NCI-H2196 treated with DMSO at 0.1 percent for 48 hours (cell line): ENCODE results near the gene BTBD16.

Experiments
- DNase-seq: peaks from one replicate; lab custom pipeline; 2025; ENCODE audit not compliant: unreplicated experiment; lab: John Stamatoyannopoulos, UW

Gene BTBD16

DNA sequence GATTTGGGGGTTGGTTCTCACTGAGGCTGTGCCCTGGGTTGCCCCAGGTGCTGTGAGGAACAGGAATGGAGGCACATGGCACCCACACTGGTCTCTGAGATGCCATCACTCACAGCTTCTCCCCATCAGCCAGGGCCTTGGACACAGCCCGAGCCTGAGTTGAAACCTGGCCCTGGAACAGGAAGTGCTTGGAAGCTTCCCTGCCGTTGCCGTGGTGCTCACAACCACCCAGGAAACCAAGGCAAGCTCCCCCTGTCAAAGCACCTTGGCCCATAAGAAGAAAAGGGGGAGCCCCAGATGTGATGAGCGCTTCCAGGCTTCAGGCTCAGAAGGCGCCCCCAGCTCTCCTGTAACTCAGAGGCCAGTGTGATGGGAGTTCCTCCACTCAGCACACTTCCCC is at the start of gene BTBD16:
Gene BTBD16, plus strand, starts transcription at position 221 of the 400 bp plus-strand sequence. CDS start 3,786 bp downstream, outside the sequence.
- DNase-seq = no peak

DNA sequence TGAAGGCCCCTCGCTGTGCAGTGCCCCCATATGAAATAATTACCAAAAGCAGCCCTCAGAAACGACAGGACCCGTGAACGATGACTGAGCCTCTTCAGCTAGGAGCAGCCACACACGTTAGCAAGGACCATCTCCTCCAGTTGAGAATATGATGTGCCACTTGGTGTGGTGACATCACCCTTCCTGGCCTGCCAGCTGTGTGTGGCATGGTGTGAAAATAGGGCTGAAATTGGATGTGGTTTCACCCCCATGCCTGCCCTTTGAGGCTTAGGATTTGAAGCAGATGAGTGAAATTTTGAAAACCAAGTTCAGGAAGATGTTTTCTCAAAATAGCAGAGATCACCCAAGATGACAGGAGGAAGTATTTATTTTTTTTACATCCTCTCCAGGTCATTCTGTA is 49.1 kb upstream of the BTBD16 start:
- DNase-seq = no peak

DNA sequence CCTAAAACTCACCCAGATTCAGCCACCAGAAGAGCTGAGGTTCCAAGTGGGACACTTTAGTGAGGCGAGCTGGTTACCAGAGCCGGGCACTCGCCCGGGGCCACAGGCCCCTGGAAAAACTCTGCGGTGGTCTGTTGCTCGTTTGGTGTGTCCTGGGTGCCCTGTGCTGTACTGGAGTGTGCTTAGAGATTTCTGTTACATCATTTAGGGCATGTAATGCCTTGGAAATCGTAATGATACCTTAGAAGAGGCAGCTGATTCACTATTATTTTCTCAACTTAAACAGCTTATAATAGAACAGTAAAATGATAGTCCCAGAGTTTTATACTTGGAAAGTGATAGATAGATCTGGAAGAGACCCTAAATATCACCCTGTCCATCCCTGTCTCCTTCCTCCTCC is 48.5 kb upstream of the BTBD16 start:
- no peak for DNase-seq

DNA sequence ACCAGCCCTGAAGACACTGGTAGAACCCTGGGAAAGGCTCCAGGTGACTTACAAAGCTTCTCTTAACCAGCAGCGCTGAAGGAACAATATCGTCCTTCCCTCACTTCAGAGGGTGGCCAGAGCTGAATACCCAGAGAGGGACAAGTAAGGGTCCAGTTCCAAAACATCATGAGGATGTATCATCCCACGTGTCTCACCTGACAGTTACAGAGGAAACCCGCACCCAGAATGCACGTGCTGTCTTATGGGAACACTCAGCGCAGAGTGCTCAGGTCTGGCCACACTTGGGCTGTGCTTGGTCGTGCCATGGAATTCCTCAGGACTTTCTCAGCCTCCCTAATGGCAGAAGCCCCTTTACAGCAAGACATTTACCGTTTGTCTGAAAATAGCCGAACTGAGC is 46.9 kb upstream of the BTBD16 start:
- DNase-seq = no peak

DNA sequence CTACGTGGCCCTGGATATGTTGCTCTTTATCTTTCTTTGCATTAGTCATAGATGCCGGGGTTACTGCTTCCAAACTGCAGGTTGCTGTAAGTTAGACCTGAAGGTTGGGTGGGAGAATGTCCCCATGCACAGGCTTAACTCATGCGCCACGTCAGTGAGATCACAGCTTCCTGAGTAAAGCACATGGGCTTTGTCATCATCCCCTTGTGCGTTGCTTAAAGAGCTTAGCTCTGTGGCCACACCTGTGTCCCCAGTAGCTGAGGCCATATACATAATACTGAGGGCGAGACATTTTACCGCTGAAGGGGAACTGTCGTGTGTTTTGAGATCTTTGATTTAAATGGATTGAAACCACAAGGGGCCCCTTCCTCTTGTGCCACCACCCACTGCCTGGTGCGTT is 45.8 kb upstream of the BTBD16 start:
- DNase-seq = no peak

DNA sequence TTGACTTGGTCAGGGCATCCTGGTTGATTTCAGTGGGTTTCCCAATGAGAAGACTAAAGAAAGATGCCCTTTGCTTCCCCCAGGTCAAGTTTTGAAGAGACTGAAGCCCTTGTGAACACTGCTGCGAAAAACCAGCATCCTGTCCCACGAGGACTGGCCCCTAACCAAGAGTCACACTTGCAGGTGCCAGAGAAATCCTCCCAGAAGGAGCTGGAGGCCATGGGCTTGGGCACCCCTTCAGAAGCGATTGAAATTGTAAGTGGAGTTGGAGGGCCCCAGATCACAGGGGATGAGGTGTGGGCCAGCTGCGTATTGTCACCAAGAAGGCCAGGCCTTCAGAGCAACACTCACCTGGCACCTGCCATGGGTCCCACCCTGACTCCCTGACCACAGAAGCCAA is 43.3 kb upstream of the BTBD16 start:
- no peak for DNase-seq

DNA sequence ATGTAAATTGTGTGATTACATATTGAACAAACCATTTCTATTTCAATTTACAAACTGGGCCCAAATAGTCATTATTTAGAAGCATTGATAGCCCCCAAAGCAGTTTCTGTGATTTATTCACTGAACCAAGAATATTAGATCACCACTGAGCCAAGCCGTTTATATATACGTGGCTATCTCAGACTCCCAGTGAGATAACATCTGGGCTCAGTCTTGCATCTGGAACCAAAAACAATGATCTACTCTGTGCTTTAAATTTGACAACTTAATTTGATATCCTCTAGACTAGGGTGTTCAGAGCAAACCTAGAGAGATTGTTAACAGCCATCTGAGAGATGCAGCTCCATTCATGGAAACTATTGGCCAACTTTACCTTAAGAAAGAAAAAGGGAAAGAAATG is 41.4 kb upstream of the BTBD16 start:
- DNase-seq = no peak

DNA sequence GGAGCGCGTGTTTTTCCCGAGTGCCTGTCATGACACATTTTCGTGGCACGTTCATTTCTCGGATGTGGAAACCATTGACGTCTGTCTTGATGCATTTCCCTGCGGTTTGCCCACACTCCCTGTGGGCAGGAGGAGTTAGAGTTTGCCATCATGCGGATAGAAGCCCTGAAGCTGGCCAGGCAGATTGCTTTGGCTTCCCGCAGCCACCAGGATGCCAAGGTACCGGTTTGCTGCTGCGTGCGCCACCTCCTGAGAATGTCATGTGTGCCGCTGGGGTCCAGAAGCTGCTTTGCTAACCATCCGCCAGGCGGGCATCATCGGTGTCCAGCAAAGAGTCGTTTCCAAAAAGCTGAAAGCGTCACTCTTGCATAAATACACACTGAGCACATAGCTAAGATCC is 40.9 kb upstream of the BTBD16 start:
- no peak for DNase-seq

DNA sequence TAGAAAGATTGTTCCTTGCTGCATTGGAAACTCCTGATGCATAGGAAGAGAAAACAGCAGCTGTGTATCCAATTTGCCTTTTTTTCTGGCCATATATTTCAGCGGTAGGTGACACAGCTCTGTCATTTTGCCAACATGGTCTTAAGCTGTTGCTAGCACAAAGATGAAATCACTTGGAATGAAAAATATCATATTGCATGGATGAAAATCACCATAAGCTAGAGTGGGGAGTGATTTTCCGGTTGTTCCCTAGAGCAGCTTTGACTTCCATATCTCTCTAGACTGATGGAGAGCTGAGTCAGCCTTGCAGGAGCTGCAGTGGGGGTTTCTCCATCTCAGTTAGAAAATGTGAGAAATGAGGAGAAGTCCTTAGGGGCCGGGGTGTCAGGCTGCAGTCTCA is 38.3 kb upstream of the BTBD16 start:
- no peak for DNase-seq

DNA sequence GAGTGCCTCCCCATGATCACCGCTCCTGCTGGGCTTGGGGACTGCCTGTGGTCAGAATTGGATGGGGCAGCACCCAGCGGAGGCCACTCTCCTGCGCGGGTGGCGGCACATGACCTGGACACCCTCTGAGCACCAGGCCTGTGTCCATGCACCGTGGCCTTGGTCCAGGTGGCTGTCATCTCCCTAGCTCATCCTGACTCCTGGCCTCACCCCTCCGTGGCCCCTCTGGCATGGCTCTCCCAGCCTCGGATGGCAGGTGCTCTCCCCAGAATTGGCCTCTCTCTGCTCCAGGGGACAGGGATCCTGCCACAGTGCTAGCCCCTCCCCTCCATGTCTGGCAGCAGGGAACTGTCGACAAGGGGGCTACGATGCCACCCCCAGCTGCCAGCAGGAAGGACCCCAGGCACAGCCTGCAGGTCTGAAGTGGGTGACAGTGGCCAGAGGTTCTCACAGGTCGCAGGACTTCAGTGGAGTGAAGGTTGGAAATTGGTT is 37.2 kb upstream of the BTBD16 start:
- peak; percentile 37 for DNase-seq

DNA sequence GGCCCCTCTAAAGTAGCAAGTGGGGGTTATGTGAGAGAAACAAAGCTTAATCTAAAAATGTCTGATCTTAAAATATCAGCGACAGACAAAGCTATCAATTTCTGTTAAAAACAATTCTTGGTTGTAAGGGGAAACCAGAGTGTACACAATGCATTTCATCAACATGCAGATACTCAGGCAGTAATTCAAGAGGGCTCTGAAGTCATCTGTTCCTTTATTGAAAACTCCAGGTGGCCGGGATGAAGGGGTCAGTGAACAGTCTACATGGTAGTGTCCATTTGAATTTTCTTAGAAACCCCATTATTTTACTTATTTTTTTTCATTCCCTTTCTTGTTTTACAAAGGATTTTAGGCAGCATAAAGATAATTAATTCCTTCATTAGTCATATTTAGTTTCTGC is 36.7 kb upstream of the BTBD16 start:
- DNase-seq = peak; percentile 61

DNA sequence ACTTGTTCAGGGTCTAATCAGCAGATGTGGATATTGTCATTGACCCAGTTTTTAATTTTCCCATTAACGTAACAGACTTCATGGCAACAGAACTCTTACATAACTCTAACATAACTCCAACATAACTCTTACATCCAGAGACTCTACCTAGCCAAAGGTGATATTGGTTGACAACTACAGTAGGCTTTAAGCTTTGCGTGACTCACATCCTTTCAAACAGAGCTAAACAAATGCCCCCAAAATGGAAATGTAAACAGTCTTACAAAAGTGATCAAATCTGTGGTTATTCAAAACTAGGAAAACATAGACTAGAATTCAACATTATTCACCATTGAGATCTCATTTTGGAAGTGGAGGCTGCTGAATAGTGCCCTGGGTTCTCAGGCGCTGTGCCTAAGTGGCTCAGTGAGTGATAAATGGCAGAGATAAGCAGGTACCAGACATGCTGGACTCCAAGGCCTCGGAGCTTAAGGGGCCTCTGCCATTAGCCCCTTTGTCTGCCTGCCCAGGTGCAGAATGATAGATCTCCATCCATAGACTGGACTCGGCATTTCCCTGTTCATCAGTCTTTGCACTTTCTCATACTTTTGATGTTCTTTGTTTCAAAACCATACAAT is 34.3 kb upstream of the BTBD16 start:
- DNase-seq = peak; percentile 52

DNA sequence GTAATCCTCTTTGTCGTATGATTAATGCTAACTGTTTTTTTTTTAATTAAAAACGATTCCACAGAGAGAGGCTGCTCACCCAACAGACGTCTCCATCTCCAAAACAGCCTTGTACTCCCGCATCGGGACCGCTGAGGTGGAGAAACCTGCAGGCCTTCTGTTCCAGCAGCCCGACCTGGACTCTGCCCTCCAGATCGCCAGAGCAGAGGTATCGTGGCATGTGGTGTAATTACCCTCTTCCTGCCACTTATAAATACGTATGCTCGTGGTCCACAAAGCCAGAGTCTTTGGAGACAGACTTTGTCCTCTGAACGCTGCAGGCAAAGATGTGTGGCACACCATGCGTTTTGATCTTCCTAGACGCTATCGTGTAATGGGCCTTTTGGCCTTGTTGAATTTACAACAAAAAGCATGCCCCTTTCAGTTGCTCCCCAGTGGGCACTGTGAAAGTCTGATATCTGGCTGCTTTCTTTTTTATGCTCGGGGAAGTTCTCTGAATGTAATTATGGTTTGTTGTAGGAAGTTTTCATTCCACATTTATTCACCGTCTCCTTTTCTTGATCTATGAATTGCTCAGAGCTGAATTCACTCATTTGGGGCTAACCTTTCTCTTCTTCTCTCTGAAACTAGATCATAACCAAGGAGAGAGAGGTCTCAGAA is 33.6 kb upstream of the BTBD16 start:
- no peak for DNase-seq

DNA sequence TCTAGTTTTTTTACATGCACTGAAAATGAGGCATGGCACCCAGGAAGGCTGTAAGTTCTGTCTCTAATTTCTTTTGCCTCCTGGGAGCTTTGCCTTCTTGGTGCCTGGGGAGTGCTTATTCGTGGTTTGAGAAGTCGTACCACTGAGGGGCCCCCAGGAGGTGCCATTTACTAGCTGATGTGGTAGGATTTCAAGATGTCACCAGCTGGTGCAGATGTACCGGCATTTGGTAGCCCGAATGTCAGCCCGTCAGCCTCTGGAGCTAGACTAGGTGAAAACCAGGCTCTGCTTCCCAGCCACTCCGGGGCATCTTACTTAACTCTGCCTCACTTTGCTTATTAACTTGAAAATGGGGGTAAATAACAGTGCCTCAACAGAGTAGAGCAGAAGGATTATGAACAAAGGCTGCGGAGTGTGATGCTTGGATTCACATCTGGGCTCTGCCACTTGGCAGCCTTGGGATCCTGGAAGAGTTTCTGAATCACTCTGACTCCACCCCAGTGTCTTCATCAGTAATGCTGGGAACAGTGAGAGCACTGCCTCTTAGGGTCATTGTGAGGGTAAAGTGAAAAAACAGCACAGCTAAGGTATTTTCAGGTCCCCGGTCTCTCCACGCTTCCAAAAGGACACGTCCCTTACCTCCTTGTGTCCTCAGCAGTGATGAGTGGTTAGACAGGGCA is 31.4 kb upstream of the BTBD16 start:
- no peak for DNase-seq

DNA sequence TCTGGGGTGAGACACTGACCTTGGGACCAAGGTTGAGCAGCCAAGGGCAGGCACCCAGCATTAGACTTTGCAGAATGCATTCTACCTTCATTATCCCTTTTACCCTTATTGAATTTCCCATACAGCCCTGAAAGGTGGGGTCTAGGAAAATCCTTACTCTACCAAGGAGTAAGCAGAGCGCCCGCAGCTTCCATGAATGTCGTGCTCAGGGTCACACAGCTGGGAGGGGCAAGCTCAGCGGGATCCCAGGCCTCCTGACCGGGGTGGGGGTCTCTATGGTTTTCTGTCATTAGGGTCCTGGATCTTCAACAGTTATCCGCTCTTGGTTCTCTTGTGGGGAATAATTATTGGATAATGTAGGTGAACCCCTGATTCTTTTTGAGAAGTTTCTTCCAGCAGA is 30.7 kb upstream of the BTBD16 start:
- no peak for DNase-seq

DNA sequence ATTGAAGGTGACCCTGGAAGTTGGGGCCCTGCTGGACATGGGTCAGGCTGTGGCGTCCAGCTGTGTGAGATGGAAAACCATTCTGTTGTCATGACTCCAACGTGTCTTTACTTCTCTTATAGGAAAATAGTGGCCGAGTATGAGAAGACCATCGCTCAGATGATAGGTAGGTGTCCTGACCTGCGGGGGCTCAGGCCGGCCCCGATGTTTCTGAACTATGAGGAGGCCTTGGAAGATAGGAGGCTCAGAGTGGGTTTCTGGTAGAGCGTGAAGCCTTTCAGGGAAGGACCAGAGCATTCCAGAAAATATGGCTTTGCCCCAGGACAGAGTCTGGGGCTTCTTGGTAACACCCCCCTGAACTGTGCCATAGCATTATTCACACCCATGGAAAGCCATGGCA is 29.3 kb upstream of the BTBD16 start:
- no peak for DNase-seq

DNA sequence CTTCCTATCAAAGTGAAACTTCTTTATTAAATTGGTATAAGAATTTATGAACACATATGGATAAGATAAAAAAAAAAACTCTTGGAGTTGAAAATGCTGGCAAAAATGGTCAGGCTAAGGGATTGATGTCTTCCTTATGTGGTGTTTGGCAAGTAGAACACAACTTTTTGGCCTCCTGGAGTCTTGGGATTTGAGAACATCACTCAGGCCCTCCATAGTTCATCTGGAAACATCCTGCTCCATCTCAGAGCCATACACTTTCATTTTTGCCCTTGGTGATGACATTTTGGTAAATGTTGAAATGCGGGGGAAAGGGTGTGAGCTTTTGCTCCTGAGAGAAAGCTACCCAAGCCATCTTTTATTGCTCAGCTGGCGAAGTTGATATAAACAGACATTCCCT is 27.5 kb upstream of the BTBD16 start:
- DNase-seq = no peak

DNA sequence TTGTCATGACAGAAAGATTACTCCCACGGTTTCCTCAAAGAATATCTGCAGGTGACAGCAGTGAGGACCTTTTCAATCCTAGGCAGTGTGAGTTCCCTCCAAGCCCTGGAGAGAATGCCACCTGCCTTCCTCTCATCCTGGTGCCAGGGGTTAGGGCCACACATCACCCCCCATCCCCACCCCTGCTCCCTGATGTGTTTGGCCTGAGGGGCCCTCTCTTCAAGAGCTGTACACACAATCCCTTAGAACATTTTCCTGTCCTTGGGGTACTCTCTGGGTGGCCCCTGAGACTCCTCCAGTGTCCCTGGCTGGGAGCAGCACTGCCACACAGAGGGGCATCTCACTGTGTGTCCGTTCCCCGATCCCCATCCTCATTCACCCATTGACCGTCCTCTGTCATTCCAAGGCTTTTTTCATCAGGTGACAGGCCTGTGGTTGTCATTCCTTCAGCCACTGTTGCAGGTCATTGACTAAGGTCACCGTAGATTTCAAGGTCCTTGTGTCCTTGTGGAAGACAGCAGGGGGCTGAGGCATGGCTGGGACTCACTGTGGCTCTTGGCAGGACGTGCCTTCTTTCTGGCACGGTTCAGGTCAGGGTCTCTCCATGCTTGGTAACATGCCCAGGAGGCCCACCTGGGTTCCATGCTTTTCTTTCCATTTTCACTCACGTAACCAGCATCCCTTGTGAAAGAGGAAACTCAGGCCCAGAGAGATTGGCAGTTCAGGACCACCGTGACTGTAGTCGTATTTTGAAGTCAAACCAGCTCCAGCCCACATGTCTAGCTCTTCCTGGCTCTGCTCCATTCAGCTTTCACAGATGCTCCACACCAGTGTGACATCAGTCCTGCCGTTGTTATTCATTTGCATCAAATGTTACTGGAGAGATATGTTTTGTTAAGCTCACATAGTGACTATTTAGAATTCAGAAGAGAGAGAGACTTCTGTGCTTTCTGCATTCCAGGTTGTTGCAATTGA is 26.8 kb upstream of the BTBD16 start:
- DNase-seq = no peak

DNA sequence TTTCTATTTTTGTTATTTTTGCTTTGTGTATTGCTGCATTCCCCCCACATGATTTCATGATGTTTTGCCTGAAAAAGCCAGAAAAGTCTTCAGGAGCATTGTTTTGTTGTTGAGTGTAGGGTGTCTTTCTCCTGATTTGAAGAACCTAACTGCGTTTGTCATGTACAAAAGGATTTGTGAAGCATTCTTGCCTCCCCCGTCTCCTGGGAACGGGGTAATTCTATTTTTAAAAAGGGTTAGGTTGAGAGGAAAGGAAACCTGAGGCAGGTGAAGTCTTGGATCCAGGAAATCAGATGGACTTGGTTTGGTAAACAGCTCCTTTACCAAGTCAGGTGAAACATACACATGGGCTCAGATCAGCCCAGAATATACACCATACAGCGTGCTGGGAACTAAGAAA is 26.0 kb upstream of the BTBD16 start:
- no peak for DNase-seq

DNA sequence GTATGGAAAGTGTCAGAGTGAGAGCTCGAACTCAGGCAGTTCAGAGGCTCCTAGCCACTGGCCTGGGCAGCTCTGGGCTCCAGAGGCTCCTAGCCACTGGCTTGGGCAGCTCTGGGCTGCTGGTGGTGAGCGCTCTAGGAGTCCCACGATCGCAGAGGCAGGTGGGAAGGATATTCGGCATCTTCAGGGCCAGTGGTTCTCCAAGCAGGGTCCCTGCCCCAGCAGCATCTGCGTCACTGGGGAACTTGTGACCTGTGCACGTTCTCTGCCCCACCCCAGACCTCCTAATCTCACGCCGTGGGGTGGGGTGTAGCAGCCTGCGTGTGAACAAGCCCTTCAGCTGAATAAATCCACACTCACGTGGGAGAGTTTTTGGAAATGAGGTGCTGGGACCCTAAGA is 25.2 kb upstream of the BTBD16 start:
- DNase-seq = no peak

DNA sequence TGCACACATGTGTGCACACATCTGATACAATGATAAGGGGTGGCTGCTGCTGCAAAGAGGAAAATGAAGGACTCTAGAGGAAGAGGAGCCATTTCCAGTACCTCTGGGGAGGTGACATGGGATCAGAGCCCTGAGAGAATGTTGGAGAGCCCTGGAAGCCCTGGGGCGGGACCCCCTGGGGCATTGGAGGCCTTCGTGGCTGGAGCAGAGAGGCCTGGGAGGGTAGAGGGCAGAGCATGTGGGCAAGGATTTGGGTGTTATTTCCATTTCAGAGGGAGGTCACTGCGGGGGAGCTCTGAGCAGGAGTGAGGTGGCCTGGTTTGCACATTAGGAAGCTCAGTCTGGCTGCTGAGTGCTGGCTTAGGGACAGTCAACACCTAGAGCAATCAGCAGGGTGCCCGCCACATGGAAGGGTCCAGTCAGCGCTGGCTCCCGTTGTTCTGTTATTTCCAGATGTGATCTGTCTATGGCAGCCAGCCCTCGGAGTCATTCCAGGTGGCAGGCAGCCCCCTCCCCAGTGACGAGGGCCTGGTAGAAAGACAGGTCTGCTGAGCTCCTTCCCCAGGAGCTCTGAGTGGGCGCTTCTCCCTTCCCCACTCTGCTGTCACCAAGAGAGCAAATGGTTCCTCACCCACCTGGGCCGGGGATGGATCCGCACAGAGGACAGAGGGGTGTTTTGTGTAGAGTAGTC is 24.1 kb upstream of the BTBD16 start:
- no peak for DNase-seq
